KMS-11 (cell line): ENCODE results near the gene FANK1.

Experiments
- H2AFZ ChIP-seq: fragments of 200-600 bp; sonication (generic); 2 replicates; pipeline ENCODE4 v1.6.1; 2016; ENCODE audit warnings: antibody characterized with exemption, mixed run types, low read depth
- H3K27ac ChIP-seq: fragments of 200-600 bp; sonication (generic); 2 replicates; pipeline ENCODE4 v1.6.1; 2016; ENCODE audit warnings: mild to moderate bottlenecking, mixed run types
- H3K27me3 ChIP-seq: fragments of 200-600 bp; sonication (generic); 2 replicates; pipeline ENCODE4 v1.6.1; 2017; ENCODE audit warnings: mild to moderate bottlenecking, low read depth, mixed run types, moderate library complexity; ENCODE audit not compliant: insufficient read depth
- H3K36me3 ChIP-seq: fragments of 200-600 bp; sonication (generic); 2 replicates; pipeline ENCODE4 v1.6.1; 2017; ENCODE audit warnings: mild to moderate bottlenecking, mixed run types; ENCODE audit not compliant: insufficient read depth
- H3K4me1 ChIP-seq: fragments of 200-600 bp; sonication (generic); 2 replicates; pipeline ENCODE4 v1.6.1; 2016; ENCODE audit warnings: mild to moderate bottlenecking, low read depth, mixed run types; ENCODE audit not compliant: poor library complexity, severe bottlenecking
- H3K4me2 ChIP-seq: fragments of 200-600 bp; sonication (generic); 2 replicates; pipeline ENCODE4 v1.7.0; 2016; ENCODE audit warnings: mild to moderate bottlenecking, mixed run types
- H3K4me3 ChIP-seq: fragments of 200-600 bp; sonication (generic); IDR thresholded peaks from 2 replicates; pipeline ENCODE4 v1.6.1; 2017; ENCODE audit warnings: low read depth, low read length, mixed read lengths; ENCODE audit not compliant: insufficient read depth
- H3K79me2 ChIP-seq: fragments of 200-600 bp; sonication (generic); 2 replicates; pipeline ENCODE4 v1.6.1; 2016; ENCODE audit warnings: low read depth, mixed run types; ENCODE audit not compliant: insufficient read depth
- H3K9ac ChIP-seq: fragments of 200-600 bp; sonication (generic); 2 replicates; pipeline ENCODE4 v1.6.1; 2016; ENCODE audit warnings: mild to moderate bottlenecking, mixed run types
- H4K20me1 ChIP-seq: fragments of 200-600 bp; sonication (generic); 2 replicates; pipeline ENCODE4 v1.6.1; 2016; ENCODE audit warnings: mild to moderate bottlenecking, mixed run types; ENCODE audit not compliant: insufficient read depth
- CTCF ChIP-seq: fragments of 200-600 bp; sonication (generic); conservative IDR thresholded peaks from 2 replicates; pipeline ENCODE4 v1.6.1; 2017; ENCODE audit warnings: low read depth, mild to moderate bottlenecking, antibody characterized with exemption, low read length, moderate library complexity, mixed read lengths

FANK1 gene

GRCh38 chr10:126004752-126005151, 108.4 kb downstream of the FANK1 start:
- Histone ChIP-seq H2AFZ (no peak overlapping the region), H4K20me1 (no peaks in the 10 kb centered on the region), H3K4me1 (no peaks in the 10 kb centered on the region), H3K9ac (no peak overlapping the region), H3K4me2 (no peak overlapping the region), H3K27me3 (no peaks in the 10 kb centered on the region), H3K79me2 (no peaks in the 10 kb centered on the region), H3K36me3 (no peaks in the 10 kb centered on the region), H3K27ac (no peak overlapping the region), H3K4me3 (no peak overlapping the region)
- TF ChIP-seq CTCF = no peak

- no peak overlapping the region for H2AFZ ChIP-seq
- no peak overlapping the region for H3K9ac ChIP-seq
- H3K27ac ChIP-seq = no peak overlapping the region
- H3K4me1 ChIP-seq = no peaks in the 10 kb centered on the region
- H3K36me3 ChIP-seq = no peaks in the 10 kb centered on the region
- H3K4me2 ChIP-seq = no peak overlapping the region
- H4K20me1 ChIP-seq = no peaks in the 10 kb centered on the region
- H3K4me3 ChIP-seq = no peak overlapping the region
- H3K79me2 ChIP-seq = no peaks in the 10 kb centered on the region
- H3K27me3 ChIP-seq = no peaks in the 10 kb centered on the region
- no peak for TF ChIP-seq CTCF
Measured at GRCh38 chr10:126006264-126006663, 109.9 kb downstream of the FANK1 start.

GRCh38 chr10:126006906-126007305, 110.5 kb downstream of the FANK1 start:
- Histone ChIP-seq H4K20me1 (no peaks in the 10 kb centered on the region), H3K27me3 (no peaks in the 10 kb centered on the region), H3K4me3 (no peak overlapping the region), H3K9ac (no peak overlapping the region), H3K4me1 (no peaks in the 10 kb centered on the region), H2AFZ (no peak overlapping the region), H3K27ac (no peak overlapping the region), H3K4me2 (no peak overlapping the region), H3K36me3 (no peaks in the 10 kb centered on the region), H3K79me2 (no peaks in the 10 kb centered on the region)
- TF ChIP-seq CTCF = no peak

- Histone ChIP-seq H3K9ac (no peak overlapping the region), H3K4me3 (no peak overlapping the region), H3K36me3 (no peaks in the 10 kb centered on the region), H3K27me3 (no peaks in the 10 kb centered on the region), H3K4me1 (no peaks in the 10 kb centered on the region), H3K79me2 (no peaks in the 10 kb centered on the region), H4K20me1 (no peaks in the 10 kb centered on the region), H3K4me2 (no peak overlapping the region), H2AFZ (no peak overlapping the region), H3K27ac (no peak overlapping the region)
- TF ChIP-seq CTCF = no peak
Measured at GRCh38 chr10:126009650-126010049, 113.3 kb downstream of the FANK1 start.
